GM18507 (cell line): Measurements from ENCODE around the gene PDGFD.

ENCODE experiments used
- DNase-seq: peaks from one replicate; pipeline ENCODE4 v3.0.0; 2011; ENCODE audit warnings: low read depth; ENCODE audit not compliant: insufficient read length; ENCODE audit errors: extremely low spot score
- FAIRE-seq: peaks from 2 replicates; lab custom pipeline; 2011; peaks lifted over from hg19 to GRCh38; lab: Jason Lieb, UNC

PDGFD gene

GRCh38 chr11:104098132-104098531 is 65.8 kb downstream of the PDGFD start:
- no peak for DNase-seq
- FAIRE-seq = no peak

DNA sequence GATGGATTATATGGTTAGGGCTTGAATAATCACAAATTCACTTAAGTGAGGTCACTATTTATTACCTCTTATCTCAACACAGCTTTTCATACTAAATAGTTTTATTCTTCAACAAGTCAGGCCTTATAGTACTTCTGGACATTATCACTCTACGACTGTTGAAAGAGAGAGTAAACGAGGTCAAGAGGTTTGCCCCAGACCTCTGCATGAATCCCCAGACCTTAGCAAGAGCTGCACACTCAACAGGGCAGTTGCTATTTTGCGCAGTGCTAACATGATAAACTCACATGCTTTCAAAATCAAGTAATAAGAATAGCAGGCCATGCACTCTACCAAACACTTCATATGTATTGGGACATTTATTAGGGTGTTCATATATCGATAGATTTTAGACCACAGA is 67.0 kb downstream of the PDGFD start:
- DNase-seq = no peak
- FAIRE-seq = no peak

- FAIRE-seq (no peak), DNase-seq (no peak)
These were observed 68.2 kb downstream of the PDGFD start for GRCh38 chr11:104095791-104096190.

GRCh38 chr11:104094576-104094975 is 69.4 kb downstream of the PDGFD start:
- FAIRE-seq = no peak
- DNase-seq = no peak

DNA sequence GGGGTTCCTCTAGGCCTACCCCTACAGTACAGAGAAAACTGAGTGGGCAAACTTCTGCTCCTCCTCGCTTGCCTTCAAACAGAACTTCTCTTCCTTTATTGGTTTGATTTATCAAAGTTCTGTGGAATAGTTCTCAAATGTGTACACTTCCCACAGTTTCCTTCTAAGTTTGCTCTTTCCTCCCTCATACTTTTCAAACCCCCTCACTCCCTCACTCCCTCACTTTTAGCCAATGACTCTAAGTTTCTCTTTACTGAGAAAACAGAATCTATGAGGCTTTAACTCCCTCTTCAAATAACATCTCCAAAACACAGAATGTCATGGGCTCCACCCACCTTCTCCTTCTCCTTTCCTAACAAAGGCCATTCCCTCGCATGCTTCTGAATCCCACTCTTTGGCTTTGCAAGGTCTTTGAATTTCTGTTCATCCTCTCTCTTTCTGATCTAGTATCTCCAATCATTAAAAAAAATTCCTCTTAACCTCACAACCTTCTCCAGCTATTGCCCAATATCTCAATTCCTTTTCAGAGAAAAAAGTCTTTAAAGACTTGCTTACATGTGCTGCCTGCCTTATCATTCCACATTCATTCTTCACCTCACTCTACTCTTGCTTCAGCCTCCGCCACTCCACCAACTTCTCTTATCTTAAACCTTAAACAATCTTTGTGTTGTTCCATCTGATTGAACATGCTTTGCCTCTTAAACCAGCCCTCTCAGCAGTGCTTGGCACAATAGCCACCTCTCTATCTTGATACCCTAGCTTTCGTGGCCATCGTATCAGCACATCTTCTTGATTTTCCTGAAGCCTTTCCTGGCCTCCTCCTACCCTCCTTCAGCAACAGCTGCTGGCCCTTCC is 70.3 kb downstream of the PDGFD start:
- no peak for DNase-seq
- FAIRE-seq = no peak

DNA sequence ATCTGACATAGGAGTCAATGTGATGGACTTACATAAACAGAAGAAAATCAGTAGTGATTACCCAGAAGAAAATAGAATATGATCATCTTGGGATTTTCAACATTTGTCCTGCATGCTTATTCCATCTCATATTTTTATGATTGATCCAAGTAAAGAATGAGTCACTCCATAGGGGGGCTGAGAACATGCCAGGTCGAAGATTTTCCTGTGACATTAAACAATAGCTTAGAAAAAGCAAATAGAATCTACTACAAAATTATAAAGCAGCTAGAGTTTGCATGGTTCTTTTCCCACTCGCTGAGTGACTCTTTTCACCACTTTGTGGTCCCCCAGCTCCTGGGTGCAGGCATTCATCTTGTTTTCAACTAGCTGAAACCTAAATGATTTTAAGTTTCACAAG is 71.2 kb downstream of the PDGFD start:
- FAIRE-seq = no peak
- no peak for DNase-seq

DNA sequence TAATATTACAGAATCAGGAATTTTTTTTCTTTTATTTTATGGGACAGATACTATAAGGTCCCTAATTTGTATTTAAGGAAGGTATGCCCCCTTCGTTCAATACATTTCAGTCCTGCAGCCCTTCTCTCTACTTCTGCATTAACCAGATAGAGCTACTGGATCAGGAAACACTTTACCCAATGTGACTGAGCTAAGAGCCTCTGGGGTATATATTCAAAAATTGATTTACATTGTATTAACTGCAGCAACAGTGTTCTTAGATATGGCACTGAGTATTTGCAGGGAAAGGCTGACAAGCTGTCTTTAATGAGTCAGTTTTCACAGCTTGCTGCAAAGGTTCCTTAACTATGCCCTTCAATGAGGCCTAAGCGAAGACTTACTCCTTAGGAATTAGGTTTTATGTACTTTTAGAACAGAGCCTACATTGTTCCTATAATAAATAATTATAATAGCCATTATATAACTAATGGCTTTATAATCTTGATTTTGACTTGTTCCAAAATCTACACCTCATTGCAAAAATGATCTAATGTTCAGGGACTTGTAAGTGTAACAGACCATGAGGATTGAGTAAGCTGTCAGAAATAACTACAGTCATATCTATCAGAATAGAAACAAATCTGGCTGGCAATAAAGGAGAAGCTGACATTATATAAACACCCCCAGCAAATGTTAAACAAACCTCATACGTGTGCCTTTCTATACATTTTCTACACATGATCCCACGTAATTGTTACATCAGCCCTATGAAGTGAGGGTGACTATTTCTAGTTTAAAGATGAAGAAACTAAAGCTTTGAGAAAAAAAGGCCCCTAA is 72.5 kb downstream of the PDGFD start:
- FAIRE-seq (no peak), DNase-seq (no peak)

- FAIRE-seq (no peak), DNase-seq (no peak)
These were observed 73.2 kb downstream of the PDGFD start for GRCh38 chr11:104090767-104091166.

DNA sequence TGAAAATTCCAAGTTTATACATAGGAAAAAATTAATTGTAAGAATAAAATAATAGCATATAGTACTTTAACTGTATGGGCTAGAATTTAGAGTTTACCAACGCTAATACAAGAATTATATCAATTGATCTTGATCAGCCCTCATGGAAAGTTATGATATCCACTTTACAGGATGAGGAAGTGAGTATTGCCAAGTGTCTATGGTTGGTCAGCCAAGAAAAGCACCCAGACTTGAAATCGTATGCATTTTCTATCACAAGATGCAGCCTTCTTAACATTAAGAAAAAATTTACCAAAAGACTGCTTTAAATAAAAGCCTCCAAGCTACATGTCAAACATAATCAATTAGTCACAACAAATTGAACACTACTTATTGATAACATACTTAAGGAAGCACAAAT is 74.5 kb downstream of the PDGFD start:
- FAIRE-seq (no peak), DNase-seq (no peak)

GRCh38 chr11:104086621-104087020 is 77.3 kb downstream of the PDGFD start:
- FAIRE-seq = no peak

GRCh38 chr11:104078995-104079394 is 85.0 kb downstream of the PDGFD start:
- DNase-seq = no peak
- FAIRE-seq = no peak

More at GRCh38 chr11:104086621-104087020, 77.3 kb downstream of the PDGFD start:
- DNase-seq = no peak

DNA sequence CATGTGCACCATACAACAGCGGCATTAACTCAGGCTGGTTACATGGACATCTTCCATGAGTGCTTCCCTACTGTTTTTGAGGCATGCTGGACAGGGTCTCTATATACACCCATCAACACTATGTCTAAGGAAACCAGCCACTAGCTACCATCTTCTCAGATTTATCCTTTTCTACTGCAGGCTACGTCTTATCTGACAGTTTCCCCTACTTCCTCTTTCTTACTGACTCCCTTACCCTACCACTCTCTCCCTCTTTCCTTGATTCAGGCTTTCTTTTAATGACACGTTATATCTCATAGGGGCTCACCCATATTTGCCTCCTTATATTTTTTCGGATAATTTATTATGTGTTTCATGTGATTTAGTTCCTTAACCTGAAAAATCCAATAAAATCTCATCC is 85.7 kb downstream of the PDGFD start:
- DNase-seq = no peak
- FAIRE-seq = no peak

- DNase-seq (no peak), FAIRE-seq (no peak)
These were observed 87.5 kb downstream of the PDGFD start for GRCh38 chr11:104076455-104076854.

- FAIRE-seq (no peak), DNase-seq (no peak)
These were observed 88.2 kb downstream of the PDGFD start for GRCh38 chr11:104075706-104076105.

GRCh38 chr11:104075091-104075490 is 88.9 kb downstream of the PDGFD start:
- DNase-seq (no peak), FAIRE-seq (no peak)

- FAIRE-seq = no peak
These were observed 89.8 kb downstream of the PDGFD start for GRCh38 chr11:104073950-104074705.

GRCh38 chr11:104067534-104067933 is 96.4 kb downstream of the PDGFD start:
- DNase-seq = no peak
- FAIRE-seq = no peak

More at GRCh38 chr11:104073950-104074705, 89.8 kb downstream of the PDGFD start:
- no peak for DNase-seq

DNA sequence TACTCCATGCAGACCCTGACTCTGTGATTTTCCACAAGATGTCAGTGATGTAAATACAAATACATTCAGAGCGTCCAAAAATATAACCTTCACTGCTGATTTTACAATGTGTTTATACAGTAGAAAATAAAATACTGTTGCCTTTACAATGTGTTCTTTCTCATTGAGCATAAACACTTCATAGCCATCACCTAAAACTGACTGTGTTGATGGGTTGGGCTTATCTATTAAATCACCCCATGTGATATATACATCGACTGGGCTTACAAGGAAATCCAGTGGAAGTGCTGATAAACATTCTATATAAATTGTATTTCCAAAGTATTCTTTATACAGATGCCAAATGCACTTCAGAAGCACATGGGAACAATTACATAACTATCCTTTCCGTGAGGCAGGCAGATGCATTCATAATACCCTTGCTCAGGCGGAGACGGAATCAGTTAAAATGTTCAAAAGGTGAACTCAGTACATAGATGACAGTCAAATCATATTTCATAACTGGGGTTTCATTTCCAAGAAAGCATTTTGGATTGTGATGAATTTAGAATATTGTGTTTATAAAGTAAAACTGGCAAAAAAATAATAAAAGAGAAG is 99.8 kb downstream of the PDGFD start:
- no peak for FAIRE-seq
- DNase-seq = no peak

GRCh38 chr11:104061853-104062521 is 102.0 kb downstream of the PDGFD start:
- DNase-seq = no peak
- FAIRE-seq = no peak
